Upper lobe of left lung (tissue), 6 donors: ENCODE measurements around the gene CLDN12. TPM values are rescaled to one million over a fixed set of nuclear protein-coding genes. Genes with fewer than 3 reads are reported as not detected.

Experiments
- ATAC-seq, 2 donors: fragments of 200-7000 bp; cut with Tn5 transposase; one replicate each; pipeline ENCODE4 v1.9.1; 2022; ENCODE audit warnings: mild to moderate bottlenecking in 2 of 2, moderate library complexity in 2 of 2; ENCODE audit not compliant: low FRiP score in 2 of 2
- DNase-seq, 2 donors: peaks; one replicate each; pipeline ENCODE4 v3.0.0-alpha.2; 2019 to 2020
- H3K27ac ChIP-seq, 4 donors: fragments of 200-600 bp; sonication (generic); one replicate each; pipeline ENCODE4 v1.5.1; 2016 to 2019
- H3K27me3 ChIP-seq, 4 donors: fragments of 200-600 bp; sonication (generic); one replicate each; pipeline ENCODE4 v1.5.1; 2017 to 2019
- H3K36me3 ChIP-seq, 4 donors: fragments of 200-600 bp; sonication (generic); one replicate each; pipeline ENCODE4 v1.5.1; 2016 to 2019
- H3K4me1 ChIP-seq, 4 donors: fragments of 200-600 bp; sonication (generic); one replicate each; pipeline ENCODE4 v1.5.1; 2018 to 2019
- H3K4me3 ChIP-seq, 4 donors: fragments of 200-600 bp; sonication (generic); one replicate each; pipeline ENCODE4 v1.5.1; 2017 to 2019; ENCODE audit warnings: mild to moderate bottlenecking in 2 of 4, moderate library complexity in 1 of 4
- H3K9me3 ChIP-seq, 4 donors: fragments of 200-600 bp; sonication (generic); one replicate each; pipeline ENCODE4 v1.5.1; 2018 to 2019
- EP300 ChIP-seq, 4 donors: sonication (generic); formaldehyde crosslinking; IDR thresholded peaks; one replicate each; pipeline ENCODE4 v1.5.1; 2017; ENCODE audit warnings: antibody characterized with exemption in 4 of 4, control low read depth in 2 of 4
- POLR2A ChIP-seq, 4 donors: fragments of 450-650 bp; IDR thresholded peaks; one replicate each; pipeline ENCODE4 v1.5.1; 2016 to 2017; ENCODE audit warnings: antibody characterized with exemption in 4 of 4, mild to moderate bottlenecking in 2 of 4
- POLR2AphosphoS5 ChIP-seq, 2 donors: sonication (generic); formaldehyde crosslinking; IDR thresholded peaks; one replicate each; pipeline ENCODE4 v1.5.1; 2017; ENCODE audit warnings: antibody characterized with exemption in 2 of 2
- WGBS, 2 donors: methylation state at CpG; one replicate each; pipeline ENCODE4 v1.1.5; 2017 to 2018; 5-methylcytosine and 5-hydroxymethylcytosine counted together
- total RNA-seq, 6 donors: library from RNA; depleted of rRNA in 4 of 6; stranded (reverse); fragments of >200 nt in 4 of 6; gene quantifications; one replicate each; pipeline versions ENCODE4 v1.1.0 to v1.2.1, GENCODE V29; 2016 to 2021
- TF ChIP-seq, protein P1 (sequence below), 6 experiments: fragments of 450-650 bp in 4 of 6; fragments of 200-600 bp in 2 of 6; sonication (generic) in 2 of 6; IDR thresholded peaks; one replicate each; pipeline ENCODE4 v1.5.1; 2016 to 2019; ENCODE audit warnings: antibody characterized with exemption in 6 of 6
- donor health status: DM: no; HTN: no; CAD: no; lungs with moderate emphysema.
- donor health status: DM: no; HTN: yes; CAD: no; lungs with severe emphysema.

Gene CLDN12
- total RNA-seq, 6 donors from 2014 or later, result 8.0 to 51.7 (median 28.1) TPM

DNA sequence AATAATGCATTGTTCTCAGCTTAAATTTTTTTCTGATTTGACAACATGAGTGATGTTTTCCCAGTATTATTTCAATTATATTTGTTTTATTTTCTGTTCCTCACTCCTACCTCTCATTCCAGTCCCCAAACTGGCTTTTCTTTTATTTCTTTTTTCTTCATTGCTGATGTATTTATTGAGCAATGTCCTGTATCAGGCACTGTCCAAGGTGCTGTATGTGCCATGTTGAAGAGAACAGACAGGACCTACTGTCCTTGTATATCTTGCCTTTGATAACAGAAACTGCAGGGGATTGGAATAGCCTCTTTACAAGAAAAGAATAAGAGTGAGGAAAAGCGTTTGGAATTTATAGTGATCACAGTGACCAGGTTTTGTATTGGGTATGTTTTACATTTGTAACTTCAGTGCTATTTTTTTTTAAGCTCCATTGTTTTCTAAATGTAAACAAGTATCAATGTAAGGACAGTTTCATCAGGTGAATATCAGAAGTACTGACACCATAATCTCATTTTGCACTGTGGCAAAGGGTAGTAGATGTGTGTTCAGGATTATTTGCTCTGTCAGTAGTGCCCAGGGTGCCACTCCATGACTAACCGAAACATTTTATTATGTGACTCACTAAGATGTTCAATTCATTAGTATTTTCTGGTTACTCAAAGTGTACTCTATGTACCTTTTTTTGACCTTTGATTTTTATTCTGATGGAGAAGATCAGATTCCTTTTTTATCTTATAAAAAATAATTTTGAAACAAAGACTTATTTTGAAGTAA lies 15.6 kb upstream of the CLDN12 start:
- no peak overlapping the region for H3K4me3 ChIP-seq
- no peaks in the 10 kb centered on the region for H3K9me3 ChIP-seq
- H3K27ac ChIP-seq, result no peak overlapping the region
- H3K4me1 ChIP-seq, result no peaks in the 10 kb centered on the region
- no peak for ATAC-seq
- TF ChIP-seq, protein P1, sequence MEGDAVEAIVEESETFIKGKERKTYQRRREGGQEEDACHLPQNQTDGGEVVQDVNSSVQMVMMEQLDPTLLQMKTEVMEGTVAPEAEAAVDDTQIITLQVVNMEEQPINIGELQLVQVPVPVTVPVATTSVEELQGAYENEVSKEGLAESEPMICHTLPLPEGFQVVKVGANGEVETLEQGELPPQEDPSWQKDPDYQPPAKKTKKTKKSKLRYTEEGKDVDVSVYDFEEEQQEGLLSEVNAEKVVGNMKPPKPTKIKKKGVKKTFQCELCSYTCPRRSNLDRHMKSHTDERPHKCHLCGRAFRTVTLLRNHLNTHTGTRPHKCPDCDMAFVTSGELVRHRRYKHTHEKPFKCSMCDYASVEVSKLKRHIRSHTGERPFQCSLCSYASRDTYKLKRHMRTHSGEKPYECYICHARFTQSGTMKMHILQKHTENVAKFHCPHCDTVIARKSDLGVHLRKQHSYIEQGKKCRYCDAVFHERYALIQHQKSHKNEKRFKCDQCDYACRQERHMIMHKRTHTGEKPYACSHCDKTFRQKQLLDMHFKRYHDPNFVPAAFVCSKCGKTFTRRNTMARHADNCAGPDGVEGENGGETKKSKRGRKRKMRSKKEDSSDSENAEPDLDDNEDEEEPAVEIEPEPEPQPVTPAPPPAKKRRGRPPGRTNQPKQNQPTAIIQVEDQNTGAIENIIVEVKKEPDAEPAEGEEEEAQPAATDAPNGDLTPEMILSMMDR (IDR thresholded peaks at IDR 0.05), result no peak
- TF ChIP-seq POLR2AphosphoS5 (IDR thresholded peaks at IDR 0.05) (no peak), POLR2A (IDR thresholded peaks at IDR 0.05) (no peak), EP300 (IDR thresholded peaks at IDR 0.05) (no peak)
- peaks cover 4 to 42% (median 17%) of the 10 kb centered on the region in 4 donors for H3K36me3 ChIP-seq
- WGBS, 2 donors, result 92 to 93% methylated on average over 2 of the region's 2 CpGs
- no peaks in the 10 kb centered on the region for H3K27me3 ChIP-seq
- no peak for DNase-seq

- Histone ChIP-seq H3K4me1 (no peaks in the 10 kb centered on the region), H3K27ac (no peak overlapping the region), H3K36me3 (peaks cover 0 to 9% (median 4%) of the 10 kb centered on the region in 4 donors), H3K4me3 (no peak overlapping the region), H3K9me3 (no peaks in the 10 kb centered on the region), H3K27me3 (no peaks in the 10 kb centered on the region)
- DNase-seq, result no peak
- no peak for ATAC-seq
- TF ChIP-seq POLR2AphosphoS5 (IDR thresholded peaks at IDR 0.05) (no peak), EP300 (IDR thresholded peaks at IDR 0.05) (no peak), POLR2A (IDR thresholded peaks at IDR 0.05) (no peak)
- TF ChIP-seq, protein P1 (IDR thresholded peaks at IDR 0.05), result no peak
Measured at GRCh38 chr7:90390926-90391325, 12.3 kb upstream of the CLDN12 start.

DNA sequence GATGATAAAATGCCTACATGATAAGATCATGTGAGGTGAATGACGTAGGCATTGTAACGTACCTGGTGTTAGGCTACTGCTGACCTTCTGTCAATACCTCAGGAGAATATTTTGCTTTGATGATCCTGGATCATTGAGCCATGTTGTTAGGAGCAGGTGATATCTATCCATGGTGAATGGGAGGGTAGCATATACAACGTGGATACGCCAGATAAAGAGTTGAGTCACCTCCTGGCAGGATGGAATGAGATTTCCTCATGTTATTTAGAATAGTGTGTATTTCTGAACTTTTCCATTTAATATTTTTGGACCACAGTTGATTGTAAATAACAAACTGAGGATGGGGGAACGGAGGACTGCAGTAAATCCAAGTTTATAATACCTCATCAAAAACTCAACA lies 11.8 kb upstream of the CLDN12 start:
- H3K27ac ChIP-seq, result no peak overlapping the region
- no peaks in the 10 kb centered on the region for H3K27me3 ChIP-seq
- no peak overlapping the region for H3K4me3 ChIP-seq
- 89 to 90% methylated on average over 5 of the region's 5 CpGs for WGBS, 2 donors
- TF ChIP-seq POLR2A (IDR thresholded peaks at IDR 0.05) (no peak), EP300 (IDR thresholded peaks at IDR 0.05) (no peak), POLR2AphosphoS5 (IDR thresholded peaks at IDR 0.05) (no peak)
- TF ChIP-seq, protein P1 (IDR thresholded peaks at IDR 0.05), result no peak
- no peaks in the 10 kb centered on the region for H3K9me3 ChIP-seq
- ATAC-seq, result no peak
- DNase-seq, result no peak
- peaks cover 0 to 4% (median 1%) of the 10 kb centered on the region in 4 donors for H3K36me3 ChIP-seq
- no peaks in the 10 kb centered on the region for H3K4me1 ChIP-seq

GRCh38 chr7:90396420-90396819 lies 6.8 kb upstream of the CLDN12 start:
- ATAC-seq (no peak), DNase-seq (no peak)
- Histone ChIP-seq H3K36me3 (no peaks in the 10 kb centered on the region), H3K27me3 (no peaks in the 10 kb centered on the region), H3K4me3 (no peak overlapping the region), H3K9me3 (peaks cover 0 to 4% (median 0%) of the 10 kb centered on the region in 4 donors), H3K27ac (no peak overlapping the region), H3K4me1 (no peaks in the 10 kb centered on the region)
- 88 to 91% methylated on average over 4 of the region's 4 CpGs for WGBS, 2 donors
- TF ChIP-seq, protein P1 (IDR thresholded peaks at IDR 0.05), result no peak
- TF ChIP-seq POLR2A (IDR thresholded peaks at IDR 0.05) (no peak), EP300 (IDR thresholded peaks at IDR 0.05) (no peak), POLR2AphosphoS5 (IDR thresholded peaks at IDR 0.05) (no peak)

GRCh38 chr7:90401989-90402388 lies 1.3 kb upstream of the CLDN12 start:
- Histone ChIP-seq H3K4me3 (no peak overlapping the region), H3K9me3 (peaks cover 0 to 4% (median 0%) of the 10 kb centered on the region in 4 donors), H3K27me3 (no peaks in the 10 kb centered on the region), H3K36me3 (peaks cover 0 to 15% (median 0%) of the 10 kb centered on the region in 4 donors), H3K4me1 (peaks cover 13 to 17% (median 14%) of the 10 kb centered on the region in 4 donors), H3K27ac (no peak overlapping the region)
- ATAC-seq, result no peak
- TF ChIP-seq POLR2AphosphoS5 (IDR thresholded peaks at IDR 0.05) (no peak), EP300 (IDR thresholded peaks at IDR 0.05) (no peak), POLR2A (IDR thresholded peaks at IDR 0.05) (no peak)
- TF ChIP-seq, protein P1 (IDR thresholded peaks at IDR 0.05), result no peak
- DNase-seq, result no peak
- WGBS, 2 donors, result 26 to 50% methylated on average over 4 of the region's 4 CpGs
